GM18505 (cell line): Measurements from ENCODE around the gene NT5DC1.

Experiments
- ATAC-seq: cut with Tn5 transposase; IDR thresholded peaks from one replicate; pipeline ENCODE4 v1.9.1; 2021; ENCODE audit not compliant: unreplicated experiment
- POLR2A ChIP-seq: IDR thresholded peaks from 4 replicates; pipeline ENCODE4 v1.6.1; 2011; ENCODE audit warnings: borderline replicate concordance; ENCODE audit not compliant: insufficient read depth, insufficient read length; ENCODE audit errors: extremely low read depth

The NT5DC1 gene

GRCh38 chr6:116100419-116101301, at the start of gene NT5DC1:
NT5DC1 (plus strand) TSS chr6:116100853; CDS start chr6:116100931, 78 bp downstream.
- ATAC-seq = peak; percentile 85
- peak; percentile 89 for TF ChIP-seq POLR2A

GRCh38 chr6:116051244-116051643, 49.4 kb upstream of the NT5DC1 start:
- TF ChIP-seq POLR2A = no peak
- no peak for ATAC-seq

- ATAC-seq = no peak
- no peak for TF ChIP-seq POLR2A
Observed at GRCh38 chr6:116055513-116055912, 45.1 kb upstream of the NT5DC1 start.

- TF ChIP-seq POLR2A = no peak
- ATAC-seq = no peak
Observed at GRCh38 chr6:116057766-116058165, 42.9 kb upstream of the NT5DC1 start.

GRCh38 chr6:116059713-116060571, 40.7 kb upstream of the NT5DC1 start:
- no peak for TF ChIP-seq POLR2A
- peak; percentile 62 for ATAC-seq

GRCh38 chr6:116060572-116061283, 39.9 kb upstream of the NT5DC1 start, which contains the start of gene FRK:
FRK (minus strand) TSS chr6:116060891; CDS start chr6:116060311, 580 bp downstream.
- ATAC-seq = no peak

GRCh38 chr6:116062496-116062895, 38.2 kb upstream of the NT5DC1 start:
- TF ChIP-seq POLR2A = no peak
- ATAC-seq = no peak

More at GRCh38 chr6:116060572-116061283, 39.9 kb upstream of the NT5DC1 start, which contains the start of gene FRK:
- TF ChIP-seq POLR2A = no peak

GRCh38 chr6:116064666-116065065, 36.0 kb upstream of the NT5DC1 start:
- no peak for TF ChIP-seq POLR2A
- ATAC-seq = no peak

- TF ChIP-seq POLR2A = no peak
- no peak for ATAC-seq
Observed at GRCh38 chr6:116066789-116067188, 33.9 kb upstream of the NT5DC1 start.

- ATAC-seq = no peak
- no peak for TF ChIP-seq POLR2A
Observed at GRCh38 chr6:116070101-116070500, 30.6 kb upstream of the NT5DC1 start.

GRCh38 chr6:116070616-116071389, 29.9 kb upstream of the NT5DC1 start:
- no peak for ATAC-seq
- no peak for TF ChIP-seq POLR2A

GRCh38 chr6:116072368-116072767, 28.3 kb upstream of the NT5DC1 start:
- TF ChIP-seq POLR2A = no peak
- no peak for ATAC-seq
